Osteoblast (primary cell): ENCODE results near the gene PRKN. TPM values are rescaled to one million over a fixed set of nuclear protein-coding genes. Genes with fewer than 3 reads are reported as not detected.

Experiments
- DNase-seq: peaks from one replicate; pipeline ENCODE4 v3.0.0; 2011; ENCODE audit warnings: low spot score, mixed read lengths; ENCODE audit not compliant: insufficient read length; ENCODE audit errors: missing footprints
- H2AFZ ChIP-seq: 2 replicates; pipeline ENCODE4 v1.6.0; 2011; ENCODE audit warnings: mild to moderate bottlenecking, low read length
- H3K27ac ChIP-seq: 2 replicates; pipeline ENCODE4 v1.5.1; 2011; ENCODE audit warnings: mild to moderate bottlenecking, low read depth, low read length, moderate library complexity
- H3K27me3 ChIP-seq: 2 replicates; pipeline ENCODE4 v1.6.0; 2012; ENCODE audit warnings: mild to moderate bottlenecking, control low read depth, inconsistent platforms, low read length, moderate library complexity; ENCODE audit not compliant: insufficient read depth
- H3K36me3 ChIP-seq: 2 replicates; pipeline ENCODE4 v1.5.1; 2011; ENCODE audit warnings: mild to moderate bottlenecking, low read length, control low read depth, moderate library complexity; ENCODE audit not compliant: insufficient read depth
- H3K4me1 ChIP-seq: 2 replicates; pipeline ENCODE4 v1.5.1; 2011; ENCODE audit warnings: mild to moderate bottlenecking, low read length, control low read depth, moderate library complexity; ENCODE audit not compliant: insufficient read depth
- H3K4me2 ChIP-seq: 2 replicates; pipeline ENCODE4 v1.6.0; 2011; ENCODE audit warnings: mild to moderate bottlenecking, low read length; ENCODE audit not compliant: insufficient read depth
- H3K4me3 ChIP-seq: fragments of 200-600 bp; sonication (generic); 3 replicates; pipeline ENCODE4 v1.5.1; 2012; ENCODE audit warnings: mild to moderate bottlenecking, low read length, inconsistent platforms; ENCODE audit not compliant: insufficient read depth
- H3K79me2 ChIP-seq: 2 replicates; pipeline ENCODE4 v1.6.0; 2012; ENCODE audit warnings: mild to moderate bottlenecking, low read length, control low read depth, inconsistent platforms; ENCODE audit not compliant: insufficient read depth
- H3K9me3 ChIP-seq: 2 replicates; pipeline ENCODE4 v1.5.1; 2011; ENCODE audit warnings: low read depth, low read length, control low read depth
- H4K20me1 ChIP-seq: 2 replicates; pipeline ENCODE4 v1.6.0; 2012; ENCODE audit warnings: mild to moderate bottlenecking, low read length, control low read depth; ENCODE audit not compliant: insufficient read depth
- total RNA-seq: library from RNA; depleted of rRNA; stranded (reverse); fragments of >200 nt; gene quantifications from 2 replicates; pipeline ENCODE4 v1.2.3, GENCODE V29; 2012
- TF ChIP-seq, protein P1 (sequence below): IDR thresholded peaks from 2 replicates; pipeline ENCODE4 v1.5.1; 2011; ENCODE audit warnings: mild to moderate bottlenecking, low read depth, low read length, moderate library complexity; ENCODE audit errors: extremely low read depth

PRKN gene
- total RNA-seq, 1 donor, result 2.9 TPM

DNA sequence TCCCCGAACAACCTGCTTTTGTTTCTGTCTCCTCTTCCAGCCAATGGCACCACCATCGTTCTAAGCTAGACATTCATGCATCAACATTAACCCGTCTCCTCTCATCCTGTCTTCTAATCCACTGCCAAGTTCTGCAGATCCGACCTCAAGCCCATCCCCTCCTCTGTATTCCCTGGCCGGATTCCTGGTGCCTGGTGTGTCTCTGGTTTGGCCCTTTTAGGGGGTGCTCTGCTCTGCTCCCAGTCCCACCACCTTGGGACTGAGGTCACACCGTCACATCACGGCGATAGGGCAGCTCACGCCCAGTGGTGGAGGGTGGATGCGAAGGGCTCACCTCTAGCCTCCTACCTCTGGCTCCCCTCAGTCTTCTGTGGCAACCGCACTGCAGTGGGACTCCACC is 1351.2 kb downstream of the PRKN start:
- no peaks in the 10 kb centered on the region for H3K27me3 ChIP-seq
- TF ChIP-seq, protein P1, sequence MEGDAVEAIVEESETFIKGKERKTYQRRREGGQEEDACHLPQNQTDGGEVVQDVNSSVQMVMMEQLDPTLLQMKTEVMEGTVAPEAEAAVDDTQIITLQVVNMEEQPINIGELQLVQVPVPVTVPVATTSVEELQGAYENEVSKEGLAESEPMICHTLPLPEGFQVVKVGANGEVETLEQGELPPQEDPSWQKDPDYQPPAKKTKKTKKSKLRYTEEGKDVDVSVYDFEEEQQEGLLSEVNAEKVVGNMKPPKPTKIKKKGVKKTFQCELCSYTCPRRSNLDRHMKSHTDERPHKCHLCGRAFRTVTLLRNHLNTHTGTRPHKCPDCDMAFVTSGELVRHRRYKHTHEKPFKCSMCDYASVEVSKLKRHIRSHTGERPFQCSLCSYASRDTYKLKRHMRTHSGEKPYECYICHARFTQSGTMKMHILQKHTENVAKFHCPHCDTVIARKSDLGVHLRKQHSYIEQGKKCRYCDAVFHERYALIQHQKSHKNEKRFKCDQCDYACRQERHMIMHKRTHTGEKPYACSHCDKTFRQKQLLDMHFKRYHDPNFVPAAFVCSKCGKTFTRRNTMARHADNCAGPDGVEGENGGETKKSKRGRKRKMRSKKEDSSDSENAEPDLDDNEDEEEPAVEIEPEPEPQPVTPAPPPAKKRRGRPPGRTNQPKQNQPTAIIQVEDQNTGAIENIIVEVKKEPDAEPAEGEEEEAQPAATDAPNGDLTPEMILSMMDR, result no peak
- no peak overlapping the region for H3K27ac ChIP-seq
- no peak for DNase-seq
- no peaks in the 10 kb centered on the region for H3K79me2 ChIP-seq
- no peaks in the 10 kb centered on the region for H3K36me3 ChIP-seq
- H3K4me1 ChIP-seq, result peaks cover 7% of the 10 kb centered on the region
- H3K9me3 ChIP-seq, result no peaks in the 10 kb centered on the region
- no peaks in the 10 kb centered on the region for H4K20me1 ChIP-seq
- no peak overlapping the region for H3K4me3 ChIP-seq
- H3K4me2 ChIP-seq, result no peak overlapping the region
- no peak overlapping the region for H2AFZ ChIP-seq

DNA sequence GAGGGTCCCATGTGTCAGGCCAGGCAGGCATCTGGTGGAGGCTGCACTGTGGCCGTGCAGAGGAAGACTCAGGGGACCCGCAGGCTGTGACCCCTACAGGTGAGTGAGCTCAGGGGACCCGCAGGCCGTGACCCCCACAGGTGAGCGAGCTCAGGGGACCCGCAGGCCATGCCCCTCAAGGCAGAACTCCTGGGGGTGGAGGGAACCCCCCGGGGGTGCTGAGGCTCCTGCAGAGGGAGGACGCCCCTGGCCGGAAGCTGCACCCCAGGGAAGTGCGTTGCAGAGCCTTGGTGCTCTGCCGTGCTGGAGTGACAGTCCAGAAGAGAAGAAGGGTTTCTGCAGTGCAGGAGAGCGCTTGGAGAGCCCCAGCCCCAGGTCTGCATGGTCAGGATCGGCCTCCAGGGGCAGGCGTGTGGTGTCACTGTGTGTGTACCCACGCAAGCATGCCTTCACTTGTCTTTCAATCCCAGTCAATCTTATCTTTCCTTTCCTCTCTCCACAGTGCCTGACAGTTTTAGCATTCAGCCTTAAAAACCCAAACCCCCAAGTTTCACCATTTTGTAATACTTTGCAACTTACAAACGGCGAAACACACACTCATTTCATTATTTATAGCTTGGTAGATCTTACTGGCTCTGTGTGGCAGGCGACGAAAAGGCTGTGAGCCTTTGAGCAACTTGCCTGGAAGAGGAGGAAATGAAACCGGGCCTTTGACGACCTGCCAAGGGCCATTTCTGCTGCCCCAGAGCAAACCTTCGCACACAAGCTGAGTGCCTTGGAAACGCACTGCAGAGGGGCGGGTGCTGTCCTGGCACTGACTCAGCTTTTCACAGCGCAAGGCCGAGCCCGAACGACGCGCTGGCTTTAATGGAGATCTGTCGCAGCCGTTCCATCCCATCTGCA is 1352.3 kb downstream of the PRKN start:
- TF ChIP-seq, protein P1, result peak; percentile 32
- H3K27ac ChIP-seq, result peak overlapping the region; percentile 31
- H3K27me3 ChIP-seq, result no peaks in the 10 kb centered on the region
- H3K4me1 ChIP-seq, result peaks cover 7% of the 10 kb centered on the region
- peak overlapping the region; percentile 64 for H3K4me3 ChIP-seq
- no peaks in the 10 kb centered on the region for H3K79me2 ChIP-seq
- no peaks in the 10 kb centered on the region for H3K36me3 ChIP-seq
- peak overlapping the region; percentile 83 for H3K4me2 ChIP-seq
- H2AFZ ChIP-seq, result peak overlapping the region; percentile 83
- H3K9me3 ChIP-seq, result no peaks in the 10 kb centered on the region
- H4K20me1 ChIP-seq, result no peaks in the 10 kb centered on the region
- DNase-seq, result peak; percentile 89

DNA sequence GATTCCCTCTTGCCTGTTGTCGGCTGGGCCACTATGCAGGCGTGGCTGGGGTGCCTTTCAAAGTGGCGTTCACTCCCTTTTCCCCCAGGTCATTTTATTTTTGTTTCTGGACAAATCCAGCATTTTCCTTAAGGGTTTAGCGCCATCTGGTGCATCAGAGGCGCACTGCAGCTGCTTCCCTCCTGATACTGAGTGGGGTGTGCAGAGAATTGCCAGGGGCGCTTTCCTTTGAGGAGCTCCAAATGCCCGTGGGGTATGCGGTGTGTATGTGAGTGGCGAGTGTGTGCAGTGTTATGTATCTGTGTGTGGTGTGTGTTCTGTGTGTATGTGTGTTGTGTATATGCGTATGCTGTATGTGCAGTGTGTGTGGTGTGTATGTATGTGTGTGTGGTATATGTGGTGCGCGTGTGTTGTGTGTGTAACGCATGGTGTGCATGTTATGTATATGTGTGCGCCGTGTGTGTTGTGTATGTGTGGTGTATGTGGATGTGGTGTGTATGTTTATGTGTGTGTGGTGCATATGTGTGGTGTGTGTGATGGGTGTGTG is 1353.6 kb downstream of the PRKN start:
- no peaks in the 10 kb centered on the region for H3K79me2 ChIP-seq
- H3K36me3 ChIP-seq, result no peaks in the 10 kb centered on the region
- peak overlapping the region; percentile 2 for H2AFZ ChIP-seq
- TF ChIP-seq, protein P1, result peak; percentile 98
- no peak overlapping the region for H3K27ac ChIP-seq
- H3K9me3 ChIP-seq, result no peaks in the 10 kb centered on the region
- H4K20me1 ChIP-seq, result no peaks in the 10 kb centered on the region
- H3K4me2 ChIP-seq, result peak overlapping the region; percentile 66
- no peak overlapping the region for H3K4me3 ChIP-seq
- DNase-seq, result peak; percentile 88
- peaks cover 10% of the 10 kb centered on the region for H3K4me1 ChIP-seq
- no peaks in the 10 kb centered on the region for H3K27me3 ChIP-seq

DNA sequence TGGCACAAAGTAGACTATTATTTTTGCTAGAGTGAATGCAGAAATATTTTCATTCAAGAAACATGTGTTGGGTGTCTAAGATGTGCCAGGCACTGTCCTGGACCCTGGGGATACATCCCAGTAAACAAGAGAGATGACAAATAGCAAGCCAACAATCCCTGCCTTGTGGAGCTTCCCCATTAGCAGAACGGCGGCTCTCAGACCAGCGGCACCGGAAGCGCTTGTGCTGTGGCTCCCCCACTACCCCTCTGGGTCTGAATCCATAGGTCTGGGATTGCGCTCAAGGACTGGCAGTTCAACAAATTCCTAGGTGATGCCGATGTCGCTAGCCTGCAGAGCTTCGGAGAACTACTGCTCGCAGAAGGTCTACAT is 1355.2 kb downstream of the PRKN start:
- no peaks in the 10 kb centered on the region for H3K79me2 ChIP-seq
- TF ChIP-seq, protein P1, result no peak
- DNase-seq, result no peak
- no peaks in the 10 kb centered on the region for H3K36me3 ChIP-seq
- no peaks in the 10 kb centered on the region for H3K27me3 ChIP-seq
- H3K4me2 ChIP-seq, result no peak overlapping the region
- no peaks in the 10 kb centered on the region for H4K20me1 ChIP-seq
- no peak overlapping the region for H3K4me3 ChIP-seq
- H3K9me3 ChIP-seq, result no peaks in the 10 kb centered on the region
- H3K27ac ChIP-seq, result no peak overlapping the region
- H2AFZ ChIP-seq, result no peak overlapping the region
- peaks cover 11% of the 10 kb centered on the region for H3K4me1 ChIP-seq
